Measurements from ENCODE around the gene SLC25A22.

GRCh38 chr11:776263-776560 lies 21.9 kb downstream of the SLC25A22 start:
- TF ChIP-seq EP300 (IDR thresholded peaks at IDR 0.05; ENCODE audit: low read length) (no peak), YY1 (IDR thresholded peaks at IDR 0.05; ENCODE audit: borderline replicate concordance in 1 of 3, control insufficient read depth in 1 of 3, extremely low read depth in 1 of 3, insufficient read depth in 3 of 3, insufficient read length in 1 of 3, insufficient replicate concordance in 2 of 3, low read depth in 1 of 3, low read length in 2 of 3) (no peak)
- TF ChIP-seq, protein P1, sequence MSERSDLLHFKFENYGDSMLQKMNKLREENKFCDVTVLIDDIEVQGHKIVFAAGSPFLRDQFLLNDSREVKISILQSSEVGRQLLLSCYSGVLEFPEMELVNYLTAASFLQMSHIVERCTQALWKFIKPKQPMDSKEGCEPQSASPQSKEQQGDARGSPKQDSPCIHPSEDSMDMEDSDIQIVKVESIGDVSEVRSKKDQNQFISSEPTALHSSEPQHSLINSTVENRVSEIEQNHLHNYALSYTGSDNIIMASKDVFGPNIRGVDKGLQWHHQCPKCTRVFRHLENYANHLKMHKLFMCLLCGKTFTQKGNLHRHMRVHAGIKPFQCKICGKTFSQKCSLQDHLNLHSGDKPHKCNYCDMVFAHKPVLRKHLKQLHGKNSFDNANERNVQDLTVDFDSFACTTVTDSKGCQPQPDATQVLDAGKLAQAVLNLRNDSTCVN (CRISPR knock-in tag; IDR thresholded peaks at IDR 0.05) = no peak
- TF ChIP-seq, protein P2, sequence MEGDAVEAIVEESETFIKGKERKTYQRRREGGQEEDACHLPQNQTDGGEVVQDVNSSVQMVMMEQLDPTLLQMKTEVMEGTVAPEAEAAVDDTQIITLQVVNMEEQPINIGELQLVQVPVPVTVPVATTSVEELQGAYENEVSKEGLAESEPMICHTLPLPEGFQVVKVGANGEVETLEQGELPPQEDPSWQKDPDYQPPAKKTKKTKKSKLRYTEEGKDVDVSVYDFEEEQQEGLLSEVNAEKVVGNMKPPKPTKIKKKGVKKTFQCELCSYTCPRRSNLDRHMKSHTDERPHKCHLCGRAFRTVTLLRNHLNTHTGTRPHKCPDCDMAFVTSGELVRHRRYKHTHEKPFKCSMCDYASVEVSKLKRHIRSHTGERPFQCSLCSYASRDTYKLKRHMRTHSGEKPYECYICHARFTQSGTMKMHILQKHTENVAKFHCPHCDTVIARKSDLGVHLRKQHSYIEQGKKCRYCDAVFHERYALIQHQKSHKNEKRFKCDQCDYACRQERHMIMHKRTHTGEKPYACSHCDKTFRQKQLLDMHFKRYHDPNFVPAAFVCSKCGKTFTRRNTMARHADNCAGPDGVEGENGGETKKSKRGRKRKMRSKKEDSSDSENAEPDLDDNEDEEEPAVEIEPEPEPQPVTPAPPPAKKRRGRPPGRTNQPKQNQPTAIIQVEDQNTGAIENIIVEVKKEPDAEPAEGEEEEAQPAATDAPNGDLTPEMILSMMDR (IDR thresholded peaks at IDR 0.05 in 2 of 3, conservative IDR thresholded peaks at IDR 0.05 in 1 of 3; ENCODE audit: insufficient read depth in 2 of 3, low read depth in 1 of 3, low read length in 3 of 3) = no peak

All from K562 (cell line).